ENCODE results near the gene ARID1B.
A peak's percentile ranks its signal among the peaks of the same experiment; 100 is the strongest.

GRCh38 chr6:156776470-156776839, 723 bp upstream of the ARID1B start:
- TF ChIP-seq POLR2AphosphoS5 (IDR thresholded peaks at IDR 0.05) (peak in 2 of 3 donors; percentile 22 to 33), CTCF (IDR thresholded peaks at IDR 0.05) (no peak), POLR2A (IDR thresholded peaks at IDR 0.05) (no peak), EP300 (IDR thresholded peaks at IDR 0.05; ENCODE audit: low read depth) (no peak)

Measured in transverse colon (tissue), 4 donors.